H9 (cell line): ENCODE measurements around the gene UBAC2. TPM values are rescaled to one million over a fixed set of nuclear protein-coding genes. Genes with fewer than 3 reads are reported as not detected.
A peak's percentile ranks its signal among the peaks of the same experiment; 100 is the strongest.

Source experiments
- DNase-seq: peaks from one replicate; pipeline ENCODE4 v3.0.0-alpha.2; 2017
- H2AFZ ChIP-seq: one replicate; pipeline ENCODE4 v1.6.1; 2013; ENCODE audit warnings: mild to moderate bottlenecking, low read length, control low read depth, moderate library complexity
- H2AK5ac ChIP-seq: 2 replicates; pipeline ENCODE4 v1.6.1; 2013; ENCODE audit warnings: low read length, control low read depth, mixed read lengths; ENCODE audit not compliant: insufficient read length
- H2BK120ac ChIP-seq: one replicate; pipeline ENCODE4 v1.6.1; 2013; ENCODE audit warnings: low read depth, mild to moderate bottlenecking, low read length, control low read depth, inconsistent platforms; ENCODE audit not compliant: poor library complexity, severe bottlenecking
- H2BK12ac ChIP-seq: 2 replicates; pipeline ENCODE4 v1.6.1; 2013; ENCODE audit warnings: low read length, control low read depth, mixed read lengths, low read depth; ENCODE audit not compliant: insufficient read length
- H2BK15ac ChIP-seq: 2 replicates; pipeline ENCODE4 v1.6.1; 2013; ENCODE audit warnings: low read depth, low read length, control low read depth
- H2BK20ac ChIP-seq: one replicate; pipeline ENCODE4 v1.6.1; 2013; ENCODE audit warnings: low read depth, mild to moderate bottlenecking, low read length, control low read depth, inconsistent platforms; ENCODE audit not compliant: poor library complexity, severe bottlenecking
- H2BK5ac ChIP-seq: 2 replicates; pipeline ENCODE4 v1.6.1; 2013; ENCODE audit warnings: low read length, control low read depth, mixed read lengths; ENCODE audit not compliant: insufficient read length
- H3K14ac ChIP-seq: 2 replicates; pipeline ENCODE4 v1.6.1; 2013; ENCODE audit warnings: low read length, control low read depth; ENCODE audit not compliant: insufficient read depth
- H3K18ac ChIP-seq: 2 replicates; pipeline ENCODE4 v1.6.1; 2013; ENCODE audit warnings: low read depth, mild to moderate bottlenecking, mixed read lengths, low read length, control low read depth; ENCODE audit not compliant: insufficient read length
- H3K23ac ChIP-seq: 2 replicates; pipeline ENCODE4 v1.6.1; 2013; ENCODE audit warnings: low read length, control low read depth, mixed read lengths, low read depth; ENCODE audit not compliant: insufficient read length
- H3K23me2 ChIP-seq: 2 replicates; pipeline ENCODE4 v1.6.1; 2013; ENCODE audit warnings: low read depth, mild to moderate bottlenecking, mixed read lengths, low read length, control low read depth; ENCODE audit not compliant: insufficient read length, poor library complexity, severe bottlenecking
- H3K27ac ChIP-seq: 2 replicates; pipeline ENCODE4 v1.5.1; 2013; ENCODE audit warnings: low read length, control low read depth, mixed read lengths, low read depth; ENCODE audit not compliant: insufficient read length
- H3K27me3 ChIP-seq: 2 replicates; pipeline ENCODE4 v1.6.1; 2013; ENCODE audit warnings: low read length, control low read depth, inconsistent platforms; ENCODE audit not compliant: insufficient read depth
- H3K4ac ChIP-seq: 2 replicates; pipeline ENCODE4 v1.6.1; 2013; ENCODE audit warnings: low read depth, mild to moderate bottlenecking, control low read depth, inconsistent platforms, low read length, moderate library complexity
- H3K4me1 ChIP-seq: 2 replicates; pipeline ENCODE4 v1.6.1; 2013; ENCODE audit warnings: low read length, control low read depth, inconsistent platforms; ENCODE audit not compliant: insufficient read depth
- H3K4me2 ChIP-seq: 2 replicates; pipeline ENCODE4 v1.6.1; 2013; ENCODE audit warnings: low read length, control low read depth, mixed read lengths; ENCODE audit not compliant: insufficient read length, insufficient read depth
- H3K56ac ChIP-seq: 2 replicates; pipeline ENCODE4 v1.6.1; 2013; ENCODE audit warnings: low read depth, mild to moderate bottlenecking, mixed read lengths, low read length, control low read depth; ENCODE audit not compliant: insufficient read length
- H3K79me1 ChIP-seq: 2 replicates; pipeline ENCODE4 v1.6.1; 2013; ENCODE audit warnings: low read depth, mild to moderate bottlenecking, moderate library complexity, low read length, control low read depth, inconsistent platforms; ENCODE audit not compliant: insufficient read depth, poor library complexity, severe bottlenecking
- H3K79me2 ChIP-seq: 2 replicates; pipeline ENCODE4 v1.6.1; 2013; ENCODE audit warnings: low read length, control low read depth, inconsistent platforms; ENCODE audit not compliant: insufficient read depth
- H3K9ac ChIP-seq: 2 replicates; pipeline ENCODE4 v1.6.1; 2013; ENCODE audit warnings: low read length, control low read depth, mixed read lengths; ENCODE audit not compliant: insufficient read length; ENCODE audit errors: extremely low read depth
- H3K9me3 ChIP-seq: one replicate; pipeline ENCODE4 v1.6.1; 2013; ENCODE audit warnings: low read depth, low read length, inconsistent platforms; ENCODE audit not compliant: control insufficient read depth
- H3T11ph ChIP-seq: one replicate; pipeline ENCODE4 v1.6.1; 2013; ENCODE audit warnings: mild to moderate bottlenecking, low read length, control low read depth, inconsistent platforms
- H4K20me1 ChIP-seq: one replicate; pipeline ENCODE4 v1.6.1; 2013; ENCODE audit not compliant: control insufficient read depth, insufficient read length, insufficient read depth
- H4K5ac ChIP-seq: 2 replicates; pipeline ENCODE4 v1.6.1; 2013; ENCODE audit warnings: low read depth, mild to moderate bottlenecking, mixed read lengths, low read length, control low read depth; ENCODE audit not compliant: insufficient read length
- H4K8ac ChIP-seq: replicated peaks from 2 replicates; pipeline ENCODE4 v1.6.1; 2013; ENCODE audit warnings: low read length, control low read depth, mixed read lengths, low read depth; ENCODE audit not compliant: insufficient read length
- H4K91ac ChIP-seq: 2 replicates; pipeline ENCODE4 v1.6.1; 2013; ENCODE audit warnings: low read depth, mild to moderate bottlenecking, moderate library complexity, mixed read lengths, low read length, control low read depth; ENCODE audit not compliant: insufficient read length
- H3K27ac Mint-ChIP-seq, 3 experiments: 2 replicates in 2 of 3; 3 replicates in 1 of 3; pipeline ENCODE4 v1.8.0; 2020 to 2021; ENCODE audit warnings: mixed read lengths in 3 of 3, mild to moderate bottlenecking in 1 of 3, moderate library complexity in 1 of 3
- H3K27me3 Mint-ChIP-seq: 2 replicates; pipeline ENCODE4 v1.8.0; 2021; ENCODE audit warnings: low read depth, mild to moderate bottlenecking, moderate library complexity, mixed read lengths
- H3K36me3 Mint-ChIP-seq, 3 experiments: 2 replicates in 2 of 3; 3 replicates in 1 of 3; pipeline ENCODE4 v1.8.0; 2020 to 2021; ENCODE audit warnings: low read depth in 3 of 3, mixed read lengths in 3 of 3; ENCODE audit not compliant: insufficient read depth in 1 of 3
- H3K4me1 Mint-ChIP-seq, 2 experiments: 2 replicates each; pipeline ENCODE4 v1.8.0; 2020; ENCODE audit warnings: mixed read lengths in 2 of 2
- H3K4me3 Mint-ChIP-seq, 2 experiments: 2 replicates in 1 of 2; 3 replicates in 1 of 2; pipeline ENCODE4 v1.8.0; 2020 to 2021; ENCODE audit warnings: mild to moderate bottlenecking in 2 of 2, mixed read lengths in 2 of 2, moderate library complexity in 1 of 2
- H3K9me3 Mint-ChIP-seq, 2 experiments: 2 replicates in 1 of 2; 3 replicates in 1 of 2; pipeline ENCODE4 v1.8.0; 2020; ENCODE audit warnings: mild to moderate bottlenecking in 2 of 2, mixed read lengths in 2 of 2, moderate library complexity in 1 of 2
- CTCF ChIP-seq: fragments of 200-600 bp; sonication (generic); conservative IDR thresholded peaks from 3 replicates; pipeline ENCODE4 v1.8.0; 2021; ENCODE audit warnings: antibody characterized with exemption, mild to moderate bottlenecking
- WGBS: extraction: QIAGEN DNeasy Blood & Tissue Kit; methylation state at CpG from one replicate; pipeline ENCODE4 v1.1.7; 2013; ENCODE audit warnings: missing lambda C conversion rate, low lambda C conversion rate, mixed read lengths; ENCODE audit not compliant: insufficient read length; ENCODE audit errors: extremely low coverage; 5-methylcytosine and 5-hydroxymethylcytosine counted together
- total RNA-seq: library from RNA; stranded (reverse); gene quantifications from 2 replicates; pipeline ENCODE4 v1.2.1, GENCODE V29; 2021

UBAC2 gene
- total RNA-seq, 1 experiment from 2014 or later = 52.3 TPM

GRCh38 chr13:99251921-99252320 is 51.3 kb downstream of the UBAC2 start:
- no peak overlapping the region for H4K5ac ChIP-seq
- no peaks in the 10 kb centered on the region for H3K27me3 Mint-ChIP-seq
- H3K4me1 Mint-ChIP-seq = peaks cover 12 to 18% of the 10 kb centered on the region in 2 experiments

More at GRCh38 chr13:99251921-99252320, 51.3 kb downstream of the UBAC2 start:
- H3K9ac ChIP-seq = no peak overlapping the region
- no peaks in the 10 kb centered on the region for H3K9me3 Mint-ChIP-seq
- H4K91ac ChIP-seq = no peak overlapping the region
- no peak overlapping the region for H3K18ac ChIP-seq
- no peak overlapping the region for H3T11ph ChIP-seq
- no peaks in the 10 kb centered on the region for H3K23me2 ChIP-seq
- no peak overlapping the region for H2BK15ac ChIP-seq
- no peak overlapping the region for H3K4me3 Mint-ChIP-seq
- no peaks in the 10 kb centered on the region for H3K4me1 ChIP-seq
- no peaks in the 10 kb centered on the region for H3K9me3 ChIP-seq
- peaks cover 8 to 31% (median 29%) of the 10 kb centered on the region in 3 experiments; a peak in 6 of 7 replicates for H3K36me3 Mint-ChIP-seq
- no peak overlapping the region for H3K56ac ChIP-seq
- no peak overlapping the region for H2BK120ac ChIP-seq
- H2BK20ac ChIP-seq = no peak overlapping the region
- no peaks in the 10 kb centered on the region for H3K79me1 ChIP-seq
- DNase-seq = no peak
- no peak for TF ChIP-seq CTCF
- no peak overlapping the region for H2BK5ac ChIP-seq
- no peak overlapping the region for H3K14ac ChIP-seq
- H2BK12ac ChIP-seq = no peak overlapping the region
- no peak overlapping the region for H3K27ac ChIP-seq
- H2AFZ ChIP-seq = no peak overlapping the region
- H3K4me2 ChIP-seq = no peak overlapping the region
- H2AK5ac ChIP-seq = no peak overlapping the region
- WGBS = no CpG with 5 or more reads among the region's 4 CpGs
- H3K79me2 ChIP-seq = no peaks in the 10 kb centered on the region
- peaks cover 2% of the 10 kb centered on the region for H4K20me1 ChIP-seq
- no peak overlapping the region for H4K8ac ChIP-seq
- peak overlapping the region in 1 of 3 experiments; percentile 67; a peak in 1 of 7 replicates for H3K27ac Mint-ChIP-seq
- no peak overlapping the region for H3K4ac ChIP-seq
- H3K27me3 ChIP-seq = no peaks in the 10 kb centered on the region
- H3K23ac ChIP-seq = no peak overlapping the region
